ELF-1 (cell line): ENCODE data around the gene CSGALNACT2.

Experiments used
- DNase-seq: peaks from one replicate; pipeline ENCODE4 v3.0.0-alpha.2; 2016; ENCODE audit warnings: low read depth, low spot score

The CSGALNACT2 gene

DNA sequence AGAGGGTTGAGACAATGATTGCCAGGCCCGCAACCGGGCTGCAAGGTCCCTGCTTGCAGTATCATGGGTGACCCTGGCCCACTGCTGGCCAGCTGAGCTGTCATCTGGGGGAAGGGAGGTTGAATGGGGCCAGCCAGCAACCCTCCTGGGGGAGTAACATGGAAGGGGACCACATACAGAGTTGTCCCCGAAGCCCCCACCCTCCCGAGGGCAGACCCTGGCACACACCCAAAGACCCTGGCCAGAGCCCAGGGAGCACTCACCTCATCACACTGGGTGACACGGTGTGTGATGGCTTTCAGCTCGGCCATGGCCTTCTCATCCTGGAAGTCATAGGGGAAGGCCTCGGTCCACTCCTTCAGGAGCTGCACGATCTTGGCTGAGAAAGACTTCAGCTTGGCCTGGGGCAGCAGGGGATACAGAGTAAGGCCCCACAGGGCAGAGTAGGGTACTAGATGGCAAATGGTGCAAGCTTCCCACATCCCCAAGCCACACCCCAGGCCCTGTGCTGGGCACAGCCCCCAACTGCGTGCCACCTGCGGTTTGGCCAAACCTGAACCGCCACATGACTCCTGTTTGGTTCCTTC is 63.4 kb downstream of the CSGALNACT2 start:
- no peak for DNase-seq

DNA sequence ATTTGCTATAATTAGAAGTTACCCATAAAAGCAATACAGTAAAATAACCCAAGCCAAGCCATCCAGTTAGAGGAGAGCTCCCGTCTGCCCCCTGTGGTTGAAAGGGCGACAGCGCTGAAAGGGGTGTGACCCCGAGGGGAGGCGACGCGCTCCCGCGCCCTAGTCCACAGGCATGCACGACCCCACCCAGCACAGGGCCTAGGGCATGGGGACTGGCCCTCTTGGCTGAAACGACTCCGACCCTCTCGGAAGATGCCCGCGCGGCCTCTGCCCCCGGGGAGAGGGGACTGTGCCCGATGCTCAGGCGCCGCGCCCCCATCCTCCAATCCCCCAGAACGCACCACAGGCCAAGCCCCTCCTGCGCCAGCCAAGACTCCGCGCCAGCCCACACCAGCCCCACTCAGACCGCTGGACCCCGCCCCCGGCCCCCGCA is 64.0 kb downstream of the CSGALNACT2 start:
- DNase-seq, result peak; percentile 76

DNA sequence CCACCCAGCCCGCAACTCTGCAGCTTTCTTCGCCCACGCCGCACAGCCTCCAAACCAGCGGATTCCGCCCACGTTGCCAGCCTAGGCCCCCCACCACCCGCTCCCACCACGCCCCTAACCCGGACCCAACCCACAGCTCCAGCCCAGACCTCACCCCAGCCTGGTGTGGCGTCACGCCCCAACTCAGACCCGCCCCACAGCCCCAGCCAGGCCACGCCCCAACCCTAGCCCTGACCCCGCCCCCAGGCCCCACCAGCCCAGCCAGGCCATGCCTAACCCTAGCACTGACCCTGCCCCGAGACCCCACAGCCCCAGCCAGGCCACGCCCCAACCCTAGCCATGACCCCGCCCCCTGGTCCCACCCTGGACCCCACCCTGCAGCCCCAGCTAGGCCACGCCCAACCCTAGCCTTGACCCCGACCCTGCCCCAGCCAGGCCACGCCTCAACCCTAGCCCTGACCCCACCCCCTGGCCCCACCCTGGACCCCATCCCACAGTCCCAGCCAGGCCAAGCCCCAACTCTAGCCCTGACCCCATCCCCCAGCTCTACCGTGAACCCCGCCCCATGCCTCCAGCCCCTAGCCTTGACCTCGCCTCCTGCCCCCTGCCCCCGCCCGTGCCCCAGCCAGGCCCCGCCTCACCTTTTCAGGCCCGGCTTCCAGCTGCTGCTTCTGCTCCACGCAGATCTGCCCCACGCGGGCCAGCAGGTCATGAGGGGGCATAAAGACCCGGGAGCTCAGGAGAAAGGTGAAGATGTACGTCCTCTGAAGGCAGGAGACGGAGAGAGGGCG is 64.6 kb downstream of the CSGALNACT2 start:
- DNase-seq, result peak; percentile 53

DNA sequence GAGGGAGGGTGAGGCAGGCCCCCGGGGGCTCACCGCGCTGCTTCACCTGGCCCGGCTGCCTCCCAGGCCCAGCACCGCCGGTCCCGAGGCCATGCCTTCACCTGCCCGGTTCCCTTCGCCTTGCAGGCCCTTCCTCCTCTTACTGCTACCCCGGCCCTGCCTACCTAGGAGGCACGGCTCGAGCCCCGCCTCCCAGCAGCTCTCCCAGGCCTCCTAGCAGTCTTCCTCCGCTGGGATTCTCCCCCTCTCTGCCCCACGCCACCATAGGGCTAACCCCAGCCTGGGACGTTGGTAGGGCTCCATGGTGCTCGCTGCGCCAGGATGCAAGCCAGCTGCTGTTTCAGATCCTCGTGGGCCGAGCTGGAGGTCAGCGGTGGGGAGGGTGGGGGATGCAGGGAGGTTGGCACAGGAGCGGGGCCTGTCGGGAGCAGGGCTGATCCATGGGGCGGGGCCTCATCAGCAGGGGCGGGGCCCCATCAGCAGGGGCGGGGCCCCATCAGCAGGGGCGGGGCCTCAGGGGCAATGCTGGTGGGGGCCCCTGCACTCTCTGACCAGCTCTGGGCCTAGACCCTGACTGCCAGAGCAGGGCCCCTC is 65.3 kb downstream of the CSGALNACT2 start:
- DNase-seq, result peak; percentile 86

DNA sequence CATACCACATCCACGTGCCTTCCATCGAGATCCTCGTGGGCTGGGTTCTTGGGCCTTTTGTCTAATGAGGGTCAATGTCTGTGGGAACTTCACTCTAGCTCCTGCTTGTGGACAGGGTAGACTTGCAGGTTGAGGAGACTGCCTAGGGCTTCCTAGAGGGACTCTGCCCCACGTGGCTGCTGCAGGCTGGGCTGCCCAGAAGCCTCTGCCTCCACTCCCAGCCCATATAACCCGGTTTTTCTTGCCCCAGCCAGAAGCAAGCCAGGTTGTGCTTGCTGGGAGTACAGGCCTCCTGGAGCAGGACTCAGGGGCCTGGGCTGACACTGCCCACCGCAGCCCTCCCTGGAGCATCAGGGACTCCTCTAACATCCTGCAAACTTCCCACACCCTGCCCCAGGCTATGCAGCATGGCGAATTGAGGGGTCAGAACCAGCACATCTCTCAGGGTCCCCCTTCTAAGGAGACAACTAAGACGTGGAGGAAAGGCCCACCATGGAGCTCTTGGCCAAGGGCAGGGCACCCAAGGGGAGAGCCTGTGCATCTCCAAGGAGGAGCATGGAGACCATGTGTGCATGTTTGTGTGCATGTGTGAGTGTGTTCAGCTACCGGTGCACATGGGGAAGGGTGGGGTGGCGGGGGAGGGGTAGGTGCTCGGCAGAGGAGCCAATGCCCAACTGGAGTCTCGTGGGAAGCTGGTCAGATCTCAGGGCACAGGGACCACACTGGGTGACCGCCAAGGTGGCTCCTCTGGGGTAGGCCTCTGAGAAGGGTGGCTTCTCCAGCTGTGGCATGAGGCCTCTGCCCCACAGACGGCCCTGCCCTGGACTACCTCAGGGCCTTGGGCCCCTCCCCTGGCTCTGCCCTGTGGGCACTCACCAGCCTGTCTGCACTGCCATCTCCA is 66.0 kb downstream of the CSGALNACT2 start:
- DNase-seq, result peak; percentile 72

DNA sequence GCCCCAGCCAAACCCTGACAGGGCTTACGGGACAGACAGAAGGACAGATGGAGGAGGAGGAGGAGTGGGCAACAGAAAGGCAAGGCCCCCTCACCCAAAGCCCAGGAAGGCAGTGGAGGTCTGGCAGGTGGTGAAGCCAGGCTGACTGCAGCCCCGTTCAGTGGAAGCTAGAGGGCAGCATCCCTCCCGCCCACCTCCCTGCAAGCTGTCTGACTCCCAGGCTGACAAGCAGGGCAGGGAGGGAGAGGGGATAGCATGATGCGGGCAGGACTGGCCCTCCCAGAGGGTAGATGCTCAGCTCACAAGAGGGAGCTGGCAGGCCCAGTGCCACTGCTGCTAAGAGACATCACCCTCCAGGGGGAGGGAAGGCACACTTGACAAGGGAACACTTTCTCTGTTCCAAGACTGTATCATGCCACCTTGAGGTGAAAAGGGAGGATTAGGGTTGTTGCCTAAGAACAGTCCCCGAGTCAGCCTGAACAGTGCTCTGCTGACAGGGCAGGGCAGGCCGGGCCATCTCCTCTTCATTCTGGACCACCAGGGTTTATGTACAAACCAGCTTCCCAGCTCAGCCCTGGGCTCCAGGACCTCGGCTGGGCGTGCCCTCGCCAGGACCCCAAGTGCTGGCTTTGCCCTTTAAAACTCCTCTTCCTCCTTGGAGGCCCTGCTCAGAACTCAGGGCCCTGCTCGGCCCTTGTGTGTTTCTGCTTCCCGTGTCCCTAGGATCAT is 66.9 kb downstream of the CSGALNACT2 start:
- peak; percentile 88 for DNase-seq

DNA sequence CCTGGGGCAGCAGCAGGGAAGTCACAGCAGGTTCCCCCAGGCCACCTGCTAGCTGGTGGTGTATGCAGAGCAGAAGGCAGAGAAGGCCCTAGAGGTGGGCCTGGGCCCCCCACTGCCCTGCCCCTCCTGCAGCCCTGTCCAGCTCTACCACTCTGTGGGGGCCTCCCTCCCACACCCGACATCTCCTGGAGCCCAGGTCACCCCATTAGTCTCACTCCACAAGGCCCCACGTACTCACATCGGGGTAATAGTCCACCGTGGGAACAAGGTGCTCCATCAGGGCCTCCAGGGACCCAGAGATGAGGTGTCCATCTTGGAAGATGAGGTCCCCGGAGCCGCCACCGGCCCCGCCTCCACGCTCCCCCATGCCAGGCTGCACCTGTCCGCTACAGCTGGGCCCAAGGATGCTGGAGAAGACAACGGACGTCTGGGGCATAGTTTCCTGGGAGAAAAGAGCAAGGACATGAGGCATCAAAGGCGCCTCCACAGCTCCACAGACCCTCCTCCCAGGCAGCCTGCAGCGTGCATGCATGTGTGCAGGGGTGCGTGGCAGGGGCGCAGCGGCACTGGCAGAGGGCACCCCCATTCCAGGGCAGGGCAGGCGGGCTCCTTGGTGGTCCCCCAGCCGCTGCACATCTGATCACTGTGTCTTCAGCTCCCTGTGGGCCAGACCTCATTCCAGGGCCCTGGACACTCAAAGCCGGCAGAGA is 67.6 kb downstream of the CSGALNACT2 start:
- no peak for DNase-seq

DNA sequence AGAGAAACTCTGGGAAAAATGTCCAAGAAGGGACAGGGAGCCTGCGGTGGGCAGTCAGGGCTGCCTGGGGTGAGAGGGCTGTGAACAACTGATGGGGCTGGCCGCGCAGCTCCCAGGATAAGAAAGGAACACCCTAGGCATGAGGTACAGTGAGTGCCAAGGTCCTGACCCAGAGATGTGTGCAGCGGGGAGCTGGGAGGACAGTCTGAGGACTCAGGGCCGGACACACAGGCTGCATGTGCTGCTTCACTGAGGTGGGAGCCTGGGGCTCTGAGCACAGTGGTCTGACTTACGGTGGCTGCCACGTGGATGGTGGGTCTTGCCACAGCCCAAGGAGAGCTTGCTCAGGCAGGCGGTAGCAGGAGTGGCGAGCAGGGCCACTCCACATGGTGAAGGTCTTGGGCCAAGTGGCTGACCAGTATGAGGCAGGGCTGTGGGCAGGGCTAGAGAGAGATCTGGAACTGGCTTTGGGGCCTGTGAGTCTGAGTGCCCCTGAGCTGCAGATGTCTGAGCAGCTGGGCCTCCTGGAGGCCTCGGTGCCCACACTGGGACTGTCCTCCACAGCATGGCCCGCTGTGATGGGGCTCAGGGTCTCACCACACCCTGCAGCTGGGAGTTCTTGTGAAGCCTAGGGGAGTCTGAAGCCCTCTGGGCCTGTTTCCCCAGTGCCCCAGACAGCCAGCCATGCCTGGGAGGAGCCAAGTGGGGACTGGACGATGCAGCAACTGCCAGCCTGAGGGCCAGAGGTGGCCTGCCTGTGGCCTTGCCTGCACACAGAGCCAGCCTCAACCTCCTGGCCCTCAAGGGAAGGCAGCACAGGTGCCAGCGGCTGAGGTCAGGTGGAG is 68.4 kb downstream of the CSGALNACT2 start:
- no peak for DNase-seq

DNA sequence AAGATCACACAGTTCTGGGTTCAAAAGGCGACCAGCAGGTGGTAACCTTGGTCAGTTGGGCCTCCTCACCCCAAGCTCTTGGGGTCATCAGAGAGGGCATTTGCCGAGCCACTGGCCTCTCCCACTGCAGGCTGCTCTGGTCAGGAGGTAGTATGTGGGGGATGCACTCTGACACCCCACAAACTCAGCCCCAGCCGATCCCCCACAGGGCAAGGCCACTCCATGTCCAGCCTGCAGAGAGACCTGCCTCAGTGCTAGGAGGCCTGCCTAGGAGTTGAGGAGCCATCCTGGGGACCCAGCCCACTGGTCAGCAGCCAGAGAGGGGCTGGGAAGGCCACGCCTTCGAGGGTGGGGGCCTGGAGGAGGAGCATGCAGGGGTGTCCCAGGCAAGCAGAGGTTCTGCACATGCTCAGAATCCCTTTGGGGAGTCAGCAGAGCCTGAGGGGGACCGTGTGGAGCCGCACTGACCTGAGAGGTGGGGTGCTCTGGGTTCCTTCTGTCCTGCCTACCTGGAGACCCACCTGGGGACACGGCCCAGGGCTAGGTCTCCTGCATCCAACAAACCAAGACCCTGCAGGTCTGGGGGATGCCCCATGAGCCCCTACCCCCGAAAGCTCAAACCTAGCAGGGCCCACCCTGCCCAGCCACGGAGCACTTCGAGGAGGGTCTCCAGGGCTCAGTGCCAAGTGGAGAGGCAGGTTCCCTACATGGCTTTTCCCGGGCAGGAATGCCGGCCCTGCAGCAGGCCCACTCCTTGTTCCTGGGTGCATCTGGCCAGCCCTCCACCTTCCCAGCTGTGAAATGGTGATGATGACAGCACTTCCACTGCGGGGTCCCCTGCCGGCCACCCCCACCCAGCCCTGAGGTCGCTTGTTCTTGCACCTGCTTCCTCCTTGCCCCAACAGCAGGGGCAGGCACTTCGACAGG is 70.2 kb downstream of the CSGALNACT2 start:
- no peak for DNase-seq

DNA sequence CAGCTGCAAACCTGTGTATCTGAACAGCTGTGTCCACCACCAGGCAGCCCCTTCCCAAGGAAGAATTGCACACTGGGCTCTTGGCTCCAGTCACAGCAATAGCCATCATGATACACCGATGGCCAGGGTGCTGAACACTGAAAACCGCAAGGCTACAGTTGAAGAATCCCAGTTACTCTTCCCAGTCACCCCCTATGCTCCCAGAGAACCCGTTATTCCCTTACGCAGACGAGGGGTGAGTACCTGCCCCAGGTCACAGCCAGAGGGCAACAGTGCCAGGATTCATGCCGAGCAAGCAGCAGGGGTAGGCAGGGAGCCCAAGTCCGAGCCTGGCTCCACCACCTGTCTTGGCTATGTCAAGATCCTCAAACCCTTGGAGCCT is 70.8 kb downstream of the CSGALNACT2 start:
- no peak for DNase-seq

DNA sequence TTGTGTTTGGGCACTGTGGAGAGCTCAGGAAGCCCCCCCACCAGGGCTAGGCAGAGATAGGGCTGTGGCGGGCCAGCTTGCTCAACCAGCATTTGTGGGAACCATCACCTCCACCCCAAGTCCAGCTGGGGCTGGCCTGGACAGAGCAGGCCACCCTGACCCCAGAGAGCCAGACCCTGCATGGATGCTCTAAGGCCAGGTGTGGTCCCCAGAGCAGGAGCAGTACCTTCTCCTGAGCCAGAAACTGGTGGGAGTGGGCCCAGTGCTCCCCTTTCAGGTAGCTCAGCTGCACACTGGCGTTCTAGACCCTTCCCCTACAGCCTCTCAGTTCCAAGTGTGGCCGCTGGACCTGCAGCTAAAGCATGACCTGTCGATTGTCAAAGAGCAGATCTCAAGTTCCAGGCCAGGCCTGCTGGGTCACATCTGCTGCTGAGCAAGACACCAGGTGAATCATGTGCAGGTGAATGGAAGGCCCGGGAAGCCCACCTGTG is 71.5 kb downstream of the CSGALNACT2 start:
- DNase-seq, result no peak

DNA sequence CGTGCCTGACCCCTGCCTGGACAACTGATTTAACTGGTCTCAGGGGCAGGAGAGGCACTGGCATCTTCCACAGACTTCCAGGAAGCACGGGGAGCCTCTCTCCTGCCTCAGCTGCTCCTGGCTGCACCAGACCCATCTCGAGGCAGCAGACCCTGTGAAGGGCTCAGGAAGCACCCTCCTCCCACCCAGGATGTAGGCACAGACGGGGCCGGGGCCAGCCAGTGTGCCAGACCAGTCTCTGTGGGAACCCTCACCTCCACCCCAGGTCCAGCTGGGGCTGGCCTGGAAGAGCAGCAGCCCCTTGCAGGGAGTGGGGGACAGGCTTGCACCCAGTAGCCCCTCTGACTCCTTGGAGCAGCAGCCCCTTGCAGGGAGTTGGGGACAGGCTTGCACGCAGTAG is 72.3 kb downstream of the CSGALNACT2 start:
- DNase-seq, result no peak

DNA sequence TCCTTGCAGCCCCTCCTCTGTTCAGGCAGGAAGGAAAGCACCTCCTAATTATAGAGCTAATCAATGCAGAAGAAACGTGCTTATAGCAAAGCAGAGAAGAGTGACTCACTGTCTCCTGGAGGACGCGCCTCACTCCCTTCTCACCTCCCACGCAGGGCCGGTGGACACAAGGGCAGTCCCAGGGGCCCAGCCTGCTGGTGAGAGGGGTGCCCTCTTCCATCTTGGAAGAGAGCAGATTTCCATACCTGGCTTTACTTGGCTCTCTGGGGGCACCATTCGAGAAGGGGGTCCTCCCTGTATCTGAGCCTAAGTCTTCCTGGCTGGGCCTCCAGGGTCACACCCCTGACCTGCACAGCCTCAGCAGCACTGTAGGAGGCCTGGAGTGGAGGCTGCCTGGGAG is 72.8 kb downstream of the CSGALNACT2 start:
- no peak for DNase-seq

DNA sequence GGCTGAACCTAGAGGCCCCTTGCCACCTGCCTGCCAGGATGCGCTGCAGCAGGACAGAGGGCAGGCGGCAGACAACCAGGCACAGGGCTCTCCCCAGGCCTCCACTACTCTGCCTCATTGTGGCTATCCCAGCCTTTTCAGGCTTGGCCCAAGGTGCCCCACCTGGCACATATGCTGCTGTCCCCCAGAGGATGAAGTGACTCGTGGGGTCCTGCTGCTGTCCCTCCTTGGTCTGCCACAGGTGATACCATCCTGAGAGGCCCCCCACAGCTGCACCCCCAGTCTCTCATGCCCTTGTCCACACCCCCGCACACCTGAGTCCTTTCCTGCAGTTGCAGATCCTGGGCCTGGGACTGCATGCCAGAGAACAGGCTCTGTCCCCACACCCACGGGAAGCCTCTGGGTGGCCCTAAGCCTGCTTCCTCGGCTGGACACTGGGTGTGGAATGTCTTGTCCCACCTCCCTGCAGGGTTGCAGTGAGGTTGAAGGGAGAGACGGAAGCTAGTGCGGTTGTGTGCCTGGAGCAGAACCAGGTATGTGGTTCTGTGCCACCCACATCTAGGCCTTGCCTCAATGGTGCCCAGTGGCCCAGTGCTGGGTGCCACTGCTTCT is 73.3 kb downstream of the CSGALNACT2 start:
- no peak for DNase-seq

DNA sequence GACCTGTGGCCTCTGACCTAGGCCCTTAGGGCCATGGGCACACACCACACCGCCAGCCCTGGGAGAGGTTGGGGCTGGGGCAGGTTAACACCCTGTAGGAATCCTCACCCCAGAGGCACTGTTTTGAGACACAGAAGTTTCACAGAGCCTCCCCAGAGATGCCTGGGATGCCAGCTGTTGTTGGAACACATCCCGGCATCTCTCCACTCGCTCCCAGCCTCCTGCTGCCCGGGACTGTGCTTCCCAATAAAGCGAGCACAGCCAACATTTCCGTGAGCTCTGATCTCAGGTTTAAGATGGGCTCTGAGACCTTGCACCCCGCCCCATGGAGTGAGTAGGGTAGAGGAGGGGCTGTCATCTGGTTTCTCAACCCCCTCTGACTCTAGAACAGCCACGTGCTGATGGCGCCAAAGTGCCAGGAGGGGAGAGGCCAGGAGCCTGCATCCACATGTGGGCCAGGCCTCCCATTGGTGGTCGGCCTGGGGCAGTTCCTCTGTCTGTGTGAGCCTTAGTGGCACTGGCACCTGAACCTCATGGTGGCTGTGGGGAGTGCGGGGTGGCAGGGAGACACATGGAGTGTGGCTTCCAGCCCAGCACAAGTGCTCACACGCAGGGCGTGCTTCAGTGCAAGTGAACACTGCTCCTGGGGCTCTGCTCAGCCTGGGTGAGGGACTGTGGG is 73.9 kb downstream of the CSGALNACT2 start:
- DNase-seq, result no peak

DNA sequence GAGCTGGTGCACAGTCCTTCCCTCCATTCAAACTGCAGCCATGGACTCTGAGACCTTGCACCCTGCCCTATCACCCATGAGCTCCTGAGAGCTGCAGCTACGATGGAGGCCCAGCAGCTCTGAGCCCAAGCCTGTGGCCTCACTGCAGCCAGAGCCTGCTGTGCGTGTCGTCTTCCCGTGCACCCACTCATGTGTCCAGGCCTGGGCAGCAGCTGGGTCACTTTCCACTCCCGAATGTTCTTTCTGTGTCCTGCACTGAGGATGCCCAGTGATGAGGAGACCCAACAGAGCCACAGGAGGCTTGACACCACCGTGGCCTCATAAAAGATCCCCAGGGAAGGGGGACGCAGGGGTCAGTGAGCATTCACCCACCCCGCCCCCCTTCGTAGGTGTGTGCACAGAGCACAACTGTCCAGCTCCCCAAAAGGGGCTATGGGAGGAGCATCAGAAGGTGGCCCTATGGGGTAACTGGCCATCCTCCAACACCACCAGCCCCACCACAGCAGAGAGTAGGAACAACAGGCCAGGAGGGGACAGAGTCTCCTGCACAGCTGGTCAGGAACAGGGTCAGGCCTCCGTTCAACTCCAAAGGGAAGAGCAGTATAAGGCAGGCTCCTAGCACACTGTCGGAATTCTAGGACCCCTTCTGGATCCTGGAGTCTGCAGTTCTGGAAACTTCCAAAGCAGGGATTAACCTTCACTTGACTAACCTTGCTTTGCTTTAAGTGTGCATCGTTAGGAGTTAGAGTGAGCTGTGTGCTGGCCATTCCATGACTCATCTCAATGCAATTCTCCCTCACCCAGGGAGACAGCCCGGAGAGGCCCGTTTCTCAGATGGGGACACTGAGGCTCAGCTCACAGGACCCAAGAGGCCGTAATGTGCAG is 76.1 kb downstream of the CSGALNACT2 start:
- DNase-seq, result no peak
